Measurements from ENCODE around the gene KDM1B.
"Not testable (repeated sequence)": the region's sequence is repeated elsewhere in the genome, so short reads cannot be mapped to it uniquely, and the experiment has no call there.

The KDM1B gene

GRCh38 chr6:18148304-18149025, 6.8 kb upstream of the KDM1B start:
- peak; percentile 92 for DNase-seq (ENCODE audit: low spot score)

- DNase-seq (ENCODE audit: low spot score), result not testable (repeated sequence)
Measured at GRCh38 chr6:18151391-18151790, 3.8 kb upstream of the KDM1B start.

GRCh38 chr6:18151801-18152200, 3.4 kb upstream of the KDM1B start:
- no peak for DNase-seq (ENCODE audit: low spot score)

GRCh38 chr6:18153311-18153703, 1.9 kb upstream of the KDM1B start:
- DNase-seq (ENCODE audit: low spot score), result no peak

- DNase-seq (ENCODE audit: low spot score), result peak; percentile 29
Measured at GRCh38 chr6:18154507-18155149, 594 bp upstream of the KDM1B start, which contains the start of gene TPMT. Gene TPMT (minus strand): TSS chr6:18155077. CDS start chr6:18149127, 5,950 bp downstream.

- peak; percentile 91 for DNase-seq (ENCODE audit: low spot score)
Measured at GRCh38 chr6:18155864-18156421, 721 bp downstream of the KDM1B start.

- DNase-seq (ENCODE audit: low spot score), result no peak
Measured at GRCh38 chr6:18160911-18161310, 5.7 kb downstream of the KDM1B start.

GRCh38 chr6:18161431-18161830, 6.2 kb downstream of the KDM1B start:
- DNase-seq (ENCODE audit: low spot score), result no peak

GRCh38 chr6:18162401-18162800, 7.2 kb downstream of the KDM1B start:
- no peak for DNase-seq (ENCODE audit: low spot score)

GRCh38 chr6:18165751-18166150, 10.5 kb downstream of the KDM1B start:
- no peak for DNase-seq (ENCODE audit: low spot score)

GRCh38 chr6:18166312-18167036, 11.3 kb downstream of the KDM1B start:
- DNase-seq (ENCODE audit: low spot score), result no peak

GRCh38 chr6:18168264-18168663, 13.0 kb downstream of the KDM1B start:
- no peak for DNase-seq (ENCODE audit: low spot score)

- DNase-seq (ENCODE audit: low spot score), result no peak
Measured at GRCh38 chr6:18171871-18172270, 16.6 kb downstream of the KDM1B start.

GRCh38 chr6:18176198-18176597, 21.0 kb downstream of the KDM1B start:
- not testable (repeated sequence) for DNase-seq (ENCODE audit: low spot score)

- DNase-seq (ENCODE audit: low spot score), result no peak
Measured at GRCh38 chr6:18177286-18177965, 22.2 kb downstream of the KDM1B start.

GRCh38 chr6:18178960-18179615, 23.9 kb downstream of the KDM1B start:
- no peak for DNase-seq (ENCODE audit: low spot score)

GRCh38 chr6:18179770-18180356, 24.6 kb downstream of the KDM1B start:
- DNase-seq (ENCODE audit: low spot score), result no peak

- DNase-seq (ENCODE audit: low spot score), result no peak
Measured at GRCh38 chr6:18182568-18182967, 27.3 kb downstream of the KDM1B start.

- DNase-seq (ENCODE audit: low spot score), result no peak
Measured at GRCh38 chr6:18183766-18184165, 28.5 kb downstream of the KDM1B start.

- no peak for DNase-seq (ENCODE audit: low spot score)
Measured at GRCh38 chr6:18185624-18186023, 30.4 kb downstream of the KDM1B start.

GRCh38 chr6:18186033-18186432, 30.8 kb downstream of the KDM1B start:
- peak; percentile 13 for DNase-seq (ENCODE audit: low spot score)
